Astrocyte of the cerebellum (primary cell): ENCODE measurements around the gene TSPAN7.

ENCODE experiments used
- DNase-seq: peaks from one replicate; pipeline ENCODE4 v3.0.0-alpha.2; 2011; ENCODE audit warnings: low read depth
- H3K4me3 ChIP-seq: 2 replicates; pipeline ENCODE4 v1.5.1; 2011; ENCODE audit warnings: mild to moderate bottlenecking, low read depth, low read length, moderate library complexity
- in situ Hi-C: cut with HindIII; loops from 2 replicates; pipeline ENCODE4 v1.10.0; 2017; ENCODE audit warnings: low sequenced_read_pairs
- TF ChIP-seq, protein P1 (sequence below): IDR thresholded peaks from 2 replicates; pipeline ENCODE4 v1.5.1; 2012; ENCODE audit warnings: low read length, low read depth, moderate library complexity, mild to moderate bottlenecking; ENCODE audit errors: missing control alignments

Gene TSPAN7

DNA sequence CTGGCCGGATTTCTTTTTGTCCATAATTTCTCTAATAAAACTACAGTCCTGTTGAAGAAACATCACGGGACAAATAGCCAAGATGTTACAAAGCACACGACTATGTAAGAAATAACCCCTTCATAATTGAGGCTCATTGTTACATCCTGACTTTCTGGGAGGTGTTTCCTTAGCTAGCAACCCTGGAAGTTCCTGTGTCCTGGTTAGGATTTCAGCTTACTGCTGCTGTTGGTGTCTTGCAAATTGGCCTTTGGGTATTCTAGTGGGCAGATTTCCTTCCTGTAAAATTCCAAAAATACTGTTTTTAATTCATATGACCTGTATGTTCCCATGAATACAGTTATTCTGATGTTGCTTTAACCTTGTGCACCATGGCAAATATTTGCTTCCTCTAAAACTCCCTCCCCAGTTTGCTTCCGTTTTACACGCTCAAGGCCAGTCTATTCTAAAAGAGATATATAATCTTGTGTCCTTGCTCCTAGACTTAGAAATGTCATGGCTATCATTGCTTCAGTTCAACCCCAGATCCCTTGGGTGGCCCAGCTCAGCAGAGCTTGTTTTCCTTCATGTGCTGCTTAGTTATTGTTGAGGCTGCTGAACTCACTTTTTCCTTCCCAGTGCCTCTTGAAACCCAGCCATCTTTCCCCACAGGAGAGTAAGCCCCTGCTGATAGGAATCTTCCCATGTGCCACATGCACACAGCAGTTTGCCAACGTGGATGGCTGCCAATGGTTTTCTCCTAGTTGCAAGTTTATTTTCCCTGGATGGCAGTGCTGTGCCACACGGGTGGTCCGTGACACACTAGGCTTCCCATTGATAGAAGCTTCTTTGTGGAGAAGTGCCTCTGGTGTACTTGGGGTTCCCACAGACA is 75.8 kb downstream of the TSPAN7 start:
- H3K4me3 ChIP-seq, result no peak overlapping the region
- TF ChIP-seq, protein P1, sequence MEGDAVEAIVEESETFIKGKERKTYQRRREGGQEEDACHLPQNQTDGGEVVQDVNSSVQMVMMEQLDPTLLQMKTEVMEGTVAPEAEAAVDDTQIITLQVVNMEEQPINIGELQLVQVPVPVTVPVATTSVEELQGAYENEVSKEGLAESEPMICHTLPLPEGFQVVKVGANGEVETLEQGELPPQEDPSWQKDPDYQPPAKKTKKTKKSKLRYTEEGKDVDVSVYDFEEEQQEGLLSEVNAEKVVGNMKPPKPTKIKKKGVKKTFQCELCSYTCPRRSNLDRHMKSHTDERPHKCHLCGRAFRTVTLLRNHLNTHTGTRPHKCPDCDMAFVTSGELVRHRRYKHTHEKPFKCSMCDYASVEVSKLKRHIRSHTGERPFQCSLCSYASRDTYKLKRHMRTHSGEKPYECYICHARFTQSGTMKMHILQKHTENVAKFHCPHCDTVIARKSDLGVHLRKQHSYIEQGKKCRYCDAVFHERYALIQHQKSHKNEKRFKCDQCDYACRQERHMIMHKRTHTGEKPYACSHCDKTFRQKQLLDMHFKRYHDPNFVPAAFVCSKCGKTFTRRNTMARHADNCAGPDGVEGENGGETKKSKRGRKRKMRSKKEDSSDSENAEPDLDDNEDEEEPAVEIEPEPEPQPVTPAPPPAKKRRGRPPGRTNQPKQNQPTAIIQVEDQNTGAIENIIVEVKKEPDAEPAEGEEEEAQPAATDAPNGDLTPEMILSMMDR, result no peak
- peak; percentile 33 for DNase-seq
- in situ Hi-C loops, result no loop called here

DNA sequence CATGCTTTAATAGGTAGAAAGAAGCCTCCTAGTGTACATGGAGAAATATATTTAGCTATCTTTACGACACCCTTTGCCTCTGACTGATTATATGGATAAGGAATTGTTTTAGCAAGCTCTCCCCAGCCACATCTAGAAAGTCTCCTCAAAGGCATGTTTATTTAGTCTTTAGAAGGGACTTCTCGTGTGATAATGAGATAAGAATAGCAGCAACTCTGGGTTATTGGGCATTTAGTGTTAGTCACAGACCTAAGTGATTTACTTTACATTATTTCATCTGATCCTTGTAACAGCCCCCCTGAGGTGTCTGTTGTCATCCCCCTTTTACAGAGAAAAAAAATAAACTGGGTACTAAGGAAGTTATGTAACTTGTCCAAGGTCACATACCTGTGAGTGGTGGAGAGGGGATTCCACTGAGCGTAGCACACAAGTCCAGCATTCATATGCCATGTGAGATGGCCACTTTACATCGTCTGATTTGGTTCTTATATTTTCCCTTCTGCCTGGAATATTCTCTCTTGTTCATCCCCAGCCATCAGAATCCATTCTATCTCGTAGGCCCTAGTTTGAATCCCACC is 77.7 kb downstream of the TSPAN7 start:
- TF ChIP-seq, protein P1, result no peak
- DNase-seq, result no peak
- H3K4me3 ChIP-seq, result no peak overlapping the region
- in situ Hi-C loops, result no loop called here

DNA sequence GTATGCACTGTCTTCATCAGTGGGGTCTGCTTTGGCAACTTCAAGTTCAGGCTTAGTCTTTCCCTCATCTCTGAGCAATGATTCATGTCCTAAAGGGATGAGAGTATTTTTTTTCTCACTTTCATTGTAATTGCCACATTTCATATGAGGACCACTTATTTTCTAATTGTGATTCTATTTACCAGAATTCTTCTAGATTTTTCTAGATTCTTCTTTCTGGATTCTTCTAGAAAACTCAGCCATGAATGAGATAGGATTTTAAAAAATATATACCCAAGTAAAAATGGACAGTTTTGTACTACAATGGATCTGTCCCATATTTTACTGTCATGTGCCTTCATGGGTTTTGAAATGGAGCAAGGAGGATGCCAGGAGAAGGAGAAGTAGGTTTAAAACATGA is 78.4 kb downstream of the TSPAN7 start:
- no peak for DNase-seq
- no peak overlapping the region for H3K4me3 ChIP-seq
- in situ Hi-C loops, result no loop called here
- TF ChIP-seq, protein P1, result no peak

DNA sequence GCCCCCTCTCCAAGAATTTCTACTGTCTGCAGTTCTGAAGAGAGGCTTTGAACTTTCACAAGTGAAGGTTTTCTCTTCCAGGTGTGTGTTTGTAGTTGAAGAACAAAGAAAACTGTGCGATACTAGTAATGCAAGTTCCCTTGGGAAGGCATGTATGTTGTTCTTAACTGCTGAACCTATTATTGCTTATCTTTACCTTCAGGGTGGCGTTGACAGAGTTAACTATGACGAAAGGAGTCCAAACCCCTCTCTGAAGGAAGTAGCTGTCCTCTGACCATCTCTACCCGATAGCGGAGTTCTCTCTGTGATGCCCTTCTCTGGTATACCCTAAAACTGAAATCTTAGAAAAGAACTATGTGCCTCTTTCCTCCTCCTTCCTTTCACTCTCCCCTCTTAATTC is 79.9 kb downstream of the TSPAN7 start:
- in situ Hi-C loops, result no loop called here
- TF ChIP-seq, protein P1, result no peak
- H3K4me3 ChIP-seq, result no peak overlapping the region
- no peak for DNase-seq

DNA sequence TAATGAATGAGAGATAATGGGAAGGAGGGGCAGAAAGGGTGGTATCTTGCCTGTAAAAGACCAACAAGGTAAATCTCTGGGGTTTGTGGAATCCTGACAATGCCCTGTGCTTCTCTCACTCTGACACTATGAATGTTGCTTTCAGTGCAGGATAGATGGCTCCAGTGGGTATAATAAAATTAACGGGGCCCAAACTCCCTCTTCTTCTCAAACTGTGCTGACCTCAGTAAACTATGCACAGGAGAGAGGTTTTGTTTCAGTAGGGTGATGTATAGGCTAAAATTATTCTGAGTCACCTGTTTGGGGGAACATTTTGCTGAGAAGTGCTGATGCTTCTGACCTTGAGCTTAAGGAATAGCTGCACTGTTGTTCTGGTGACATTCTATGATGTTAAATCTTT is 82.6 kb downstream of the TSPAN7 start:
- TF ChIP-seq, protein P1, result no peak
- in situ Hi-C loops, result no loop called here
- DNase-seq, result no peak
- H3K4me3 ChIP-seq, result no peak overlapping the region

DNA sequence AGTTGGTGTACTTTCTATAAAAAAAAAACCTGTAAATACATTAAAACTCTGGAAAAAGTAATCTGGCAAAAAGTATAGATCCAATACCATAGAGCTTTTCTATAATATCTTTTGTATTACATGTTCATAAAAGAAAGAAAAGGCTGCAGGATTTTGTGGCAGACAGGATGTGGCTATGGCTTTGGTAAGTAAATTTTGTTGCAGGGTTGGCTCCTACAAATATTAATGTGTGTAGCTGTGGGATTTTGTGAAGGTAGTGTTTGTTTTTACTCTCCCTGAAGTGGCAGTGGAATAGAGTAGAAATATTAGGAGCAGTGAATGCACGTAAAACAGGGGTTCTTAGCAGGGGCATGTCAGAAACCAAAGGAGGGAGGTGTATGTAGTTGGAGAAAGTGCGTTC is 84.8 kb downstream of the TSPAN7 start:
- TF ChIP-seq, protein P1, result no peak
- no peak for DNase-seq
- in situ Hi-C loops, result no loop called here
- H3K4me3 ChIP-seq, result no peak overlapping the region
